ENCODE results near the gene CDKN1C.

GRCh38 chr11:2904153-2905052 is 18.8 kb upstream of the CDKN1C start:
- TF ChIP-seq, protein P1, sequence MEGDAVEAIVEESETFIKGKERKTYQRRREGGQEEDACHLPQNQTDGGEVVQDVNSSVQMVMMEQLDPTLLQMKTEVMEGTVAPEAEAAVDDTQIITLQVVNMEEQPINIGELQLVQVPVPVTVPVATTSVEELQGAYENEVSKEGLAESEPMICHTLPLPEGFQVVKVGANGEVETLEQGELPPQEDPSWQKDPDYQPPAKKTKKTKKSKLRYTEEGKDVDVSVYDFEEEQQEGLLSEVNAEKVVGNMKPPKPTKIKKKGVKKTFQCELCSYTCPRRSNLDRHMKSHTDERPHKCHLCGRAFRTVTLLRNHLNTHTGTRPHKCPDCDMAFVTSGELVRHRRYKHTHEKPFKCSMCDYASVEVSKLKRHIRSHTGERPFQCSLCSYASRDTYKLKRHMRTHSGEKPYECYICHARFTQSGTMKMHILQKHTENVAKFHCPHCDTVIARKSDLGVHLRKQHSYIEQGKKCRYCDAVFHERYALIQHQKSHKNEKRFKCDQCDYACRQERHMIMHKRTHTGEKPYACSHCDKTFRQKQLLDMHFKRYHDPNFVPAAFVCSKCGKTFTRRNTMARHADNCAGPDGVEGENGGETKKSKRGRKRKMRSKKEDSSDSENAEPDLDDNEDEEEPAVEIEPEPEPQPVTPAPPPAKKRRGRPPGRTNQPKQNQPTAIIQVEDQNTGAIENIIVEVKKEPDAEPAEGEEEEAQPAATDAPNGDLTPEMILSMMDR (IDR thresholded peaks at IDR 0.05), result no peak
- no peak for TF ChIP-seq POLR2A (IDR thresholded peaks at IDR 0.05)
